OCI-LY1 (cell line): ENCODE data around the gene KCNE1.

Experiments used
- H2AFZ ChIP-seq: fragments of 200-600 bp; sonication (generic), shearing (Covaris generic); 2 replicates; pipeline ENCODE4 v1.6.0; 2014; ENCODE audit warnings: antibody characterized with exemption, mild to moderate bottlenecking, low read length
- H3F3A ChIP-seq: fragments of 200-600 bp; sonication (generic), shearing (Covaris generic); 2 replicates; pipeline ENCODE4 v1.6.0; 2014; ENCODE audit warnings: mild to moderate bottlenecking, antibody characterized with exemption, low read length, moderate library complexity; ENCODE audit not compliant: insufficient read depth
- H3K27ac ChIP-seq: fragments of 200-600 bp; sonication (generic); 2 replicates; pipeline ENCODE4 v1.5.1; 2014; ENCODE audit warnings: low read length, mixed run types, mild to moderate bottlenecking, low read depth; ENCODE audit not compliant: poor library complexity, severe bottlenecking
- H3K27me3 ChIP-seq: fragments of 200-600 bp; sonication (generic); 2 replicates; pipeline ENCODE4 v1.6.0; 2014; ENCODE audit warnings: antibody characterized with exemption, mild to moderate bottlenecking, low read length, moderate library complexity; ENCODE audit not compliant: insufficient read depth
- H3K36me3 ChIP-seq: fragments of 200-600 bp; sonication (generic); 2 replicates; pipeline ENCODE4 v1.6.1; 2014; ENCODE audit warnings: mild to moderate bottlenecking, antibody characterized with exemption, low read length, moderate library complexity, mixed read lengths; ENCODE audit not compliant: insufficient read depth
- H3K4me1 ChIP-seq: fragments of 200-600 bp; sonication (generic); 2 replicates; pipeline ENCODE4 v1.5.1; 2014; ENCODE audit warnings: mild to moderate bottlenecking, low read length, moderate library complexity; ENCODE audit not compliant: insufficient read depth, severe bottlenecking
- H3K4me2 ChIP-seq: fragments of 200-600 bp; sonication (generic), shearing (Covaris generic); 2 replicates; pipeline ENCODE4 v1.6.1; 2014; ENCODE audit warnings: low read length
- H3K4me3 ChIP-seq: fragments of 200-600 bp; sonication (generic); 2 replicates; pipeline ENCODE4 v1.5.1; 2014; ENCODE audit warnings: low read length, low read depth, mild to moderate bottlenecking, mixed read lengths; ENCODE audit not compliant: poor library complexity, severe bottlenecking
- H3K79me2 ChIP-seq: fragments of 200-600 bp; shearing (Covaris generic); 2 replicates; pipeline ENCODE4 v1.6.1; 2016; ENCODE audit warnings: mixed run types, low read length, mixed read lengths; ENCODE audit not compliant: insufficient read depth
- H3K9ac ChIP-seq: fragments of 200-600 bp; sonication (generic), shearing (Covaris generic); 2 replicates; pipeline ENCODE4 v1.6.1; 2014; ENCODE audit warnings: mild to moderate bottlenecking, low read length, mixed read lengths
- H3K9me2 ChIP-seq: fragments of 200-600 bp; sonication (generic), shearing (Covaris generic); 2 replicates; pipeline ENCODE4 v1.6.1; 2014; ENCODE audit warnings: low read depth, mild to moderate bottlenecking, low read length, mixed read lengths
- H3K9me3 ChIP-seq: fragments of 200-600 bp; shearing (Covaris generic); 2 replicates; pipeline ENCODE4 v1.6.1; 2014; ENCODE audit warnings: low read length, mixed read lengths
- H4K20me1 ChIP-seq: fragments of 200-600 bp; sonication (generic), shearing (Covaris generic); 2 replicates; pipeline ENCODE4 v1.6.0; 2016; ENCODE audit warnings: mild to moderate bottlenecking, low read length; ENCODE audit not compliant: insufficient read depth
- CTCF ChIP-seq: fragments of 200-600 bp; sonication (generic), shearing (Covaris generic); IDR thresholded peaks from 2 replicates; pipeline ENCODE4 v1.5.1; 2017; ENCODE audit warnings: mild to moderate bottlenecking, antibody characterized with exemption, low read length, moderate library complexity, mixed read lengths
- EZH2 ChIP-seq: fragments of 200-600 bp; sonication (generic), shearing (Covaris generic); IDR thresholded peaks from 2 replicates; pipeline ENCODE4 v1.8.0; 2017; ENCODE audit warnings: borderline replicate concordance, mixed run types, mild to moderate bottlenecking, antibody characterized with exemption, low read length, moderate library complexity, mixed read lengths

Gene KCNE1

GRCh38 chr21:34543017-34543416, 31.0 kb upstream of the KCNE1 start:
- H4K20me1 ChIP-seq: no peaks in the 10 kb centered on the region
- no peaks in the 10 kb centered on the region for H3K79me2 ChIP-seq
- no peaks in the 10 kb centered on the region for H3K36me3 ChIP-seq
- H3K27me3 ChIP-seq: no peaks in the 10 kb centered on the region; the same call in 1 of the 2 replicates
- TF ChIP-seq EZH2 (no peak), CTCF (no peak)
- no peak overlapping the region for H2AFZ ChIP-seq
- H3F3A ChIP-seq: no peaks in the 10 kb centered on the region
- no peaks in the 10 kb centered on the region for H3K9me2 ChIP-seq
- H3K4me3 ChIP-seq: no peak overlapping the region
- H3K4me1 ChIP-seq: peaks cover 9% of the 10 kb centered on the region
- H3K27ac ChIP-seq: no peak overlapping the region
- no peaks in the 10 kb centered on the region for H3K9me3 ChIP-seq
- H3K9ac ChIP-seq: no peak overlapping the region
- no peak overlapping the region for H3K4me2 ChIP-seq

- no peaks in the 10 kb centered on the region for H3K36me3 ChIP-seq
- no peaks in the 10 kb centered on the region for H3K9me3 ChIP-seq
- no peak overlapping the region for H3K4me3 ChIP-seq
- no peak for TF ChIP-seq CTCF
- TF ChIP-seq EZH2: no peak
- no peaks in the 10 kb centered on the region for H3K79me2 ChIP-seq
- H3K9ac ChIP-seq: no peak overlapping the region
- H3K9me2 ChIP-seq: no peaks in the 10 kb centered on the region
- peaks cover 4% of the 10 kb centered on the region for H3K4me1 ChIP-seq
- H4K20me1 ChIP-seq: no peaks in the 10 kb centered on the region
- no peaks in the 10 kb centered on the region for H3F3A ChIP-seq
- H3K4me2 ChIP-seq: no peak overlapping the region
- H3K27ac ChIP-seq: no peak overlapping the region
- no peaks in the 10 kb centered on the region; the same call in 1 of the 2 replicates for H3K27me3 ChIP-seq
- H2AFZ ChIP-seq: no peak overlapping the region
These were observed 28.2 kb upstream of the KCNE1 start for GRCh38 chr21:34540206-34540605.

GRCh38 chr21:34537838-34538237, 25.8 kb upstream of the KCNE1 start:
- Histone ChIP-seq H2AFZ (no peak overlapping the region), H3K4me2 (no peak overlapping the region)

More at GRCh38 chr21:34537838-34538237, 25.8 kb upstream of the KCNE1 start:
- Histone ChIP-seq H3K79me2 (no peaks in the 10 kb centered on the region), H3F3A (no peaks in the 10 kb centered on the region), H4K20me1 (no peaks in the 10 kb centered on the region), H3K27ac (no peak overlapping the region), H3K36me3 (no peaks in the 10 kb centered on the region), H3K9me2 (no peaks in the 10 kb centered on the region), H3K9me3 (no peaks in the 10 kb centered on the region), H3K9ac (no peak overlapping the region), H3K4me1 (no peaks in the 10 kb centered on the region), H3K27me3 (no peaks in the 10 kb centered on the region; the same call in 1 of the 2 replicates), H3K4me3 (no peak overlapping the region)
- TF ChIP-seq CTCF (no peak), EZH2 (no peak)
